CD14-positive monocyte (primary cell): ENCODE data around the gene RNF41. TPM values are rescaled to one million over a fixed set of nuclear protein-coding genes. Genes with fewer than 3 reads are reported as not detected.

Experiments
- DNase-seq, 3 donors: peaks; one replicate each; pipeline ENCODE4 v3.0.0-alpha.2; 2011 to 2022
- H2AFZ ChIP-seq: 2 replicates; pipeline ENCODE4 v1.6.0; 2012; ENCODE audit warnings: mild to moderate bottlenecking, low read depth, low read length, inconsistent platforms; ENCODE audit not compliant: insufficient read depth, poor library complexity, severe bottlenecking
- H3K27ac ChIP-seq, 2 donors: 1 replicate in 1 of 2; 2 replicates in 1 of 2; pipeline ENCODE4 v1.5.1; 2012 to 2013; ENCODE audit warnings: low read length in 2 of 2, control low read depth in 1 of 2, inconsistent platforms in 1 of 2, low read depth in 1 of 2, mild to moderate bottlenecking in 1 of 2
- H3K27me3 ChIP-seq, 2 donors: one replicate each; pipeline versions ENCODE4 v1.6.0 to v1.6.1; 2011 to 2013; ENCODE audit warnings: low read length in 2 of 2; ENCODE audit not compliant: control insufficient read depth in 2 of 2, insufficient read depth in 2 of 2
- H3K36me3 ChIP-seq, 2 donors: replicated peaks in 1 of 2; 1 replicate in 1 of 2; 2 replicates in 1 of 2; pipeline versions ENCODE4 v1.5.1 to v1.6.1; 2012 to 2013; ENCODE audit warnings: low read length in 2 of 2, control low read depth in 1 of 2, inconsistent platforms in 1 of 2, mild to moderate bottlenecking in 1 of 2; ENCODE audit not compliant: insufficient read depth in 2 of 2, control insufficient read depth in 1 of 2
- H3K4me1 ChIP-seq, 2 donors: 1 replicate in 1 of 2; 2 replicates in 1 of 2; pipeline versions ENCODE4 v1.5.1 to v1.6.1; 2012 to 2013; ENCODE audit warnings: low read length in 2 of 2, control low read depth in 1 of 2, inconsistent platforms in 1 of 2, mild to moderate bottlenecking in 1 of 2, moderate library complexity in 1 of 2; ENCODE audit not compliant: insufficient read depth in 2 of 2, control insufficient read depth in 1 of 2
- H3K4me2 ChIP-seq: replicated peaks from 2 replicates; pipeline ENCODE3; 2012; ENCODE audit warnings: low read length, moderate library complexity, mild to moderate bottlenecking; ENCODE audit not compliant: poor library complexity, severe bottlenecking; ENCODE audit errors: extremely low read depth
- H3K4me3 ChIP-seq, 3 experiments: fragments of 200-600 bp in 1 of 3; sonication (generic) in 1 of 3; replicated peaks in 1 of 3; 1 replicate in 2 of 3; 2 replicates in 1 of 3; pipeline ENCODE4 v1.5.1; 2011 to 2013; ENCODE audit warnings: low read length in 3 of 3, mild to moderate bottlenecking in 3 of 3, control low read depth in 2 of 3, low read depth in 2 of 3, inconsistent platforms in 1 of 3, moderate library complexity in 1 of 3
- H3K79me2 ChIP-seq: 2 replicates; pipeline ENCODE4 v1.6.0; 2012; ENCODE audit warnings: mild to moderate bottlenecking, control low read depth, inconsistent platforms, low read length, moderate library complexity; ENCODE audit not compliant: insufficient read depth
- H3K9ac ChIP-seq: 2 replicates; pipeline ENCODE4 v1.6.0; 2017; ENCODE audit warnings: low read length, mild to moderate bottlenecking; ENCODE audit not compliant: insufficient read depth, poor library complexity, severe bottlenecking
- H3K9me3 ChIP-seq, 2 donors: replicated peaks in 1 of 2; 1 replicate in 1 of 2; 2 replicates in 1 of 2; pipeline versions ENCODE4 v1.5.1 to v1.6.1; 2012 to 2013; ENCODE audit warnings: low read length in 2 of 2, control low read depth in 1 of 2; ENCODE audit not compliant: control insufficient read depth in 1 of 2, insufficient read depth in 1 of 2
- H4K20me1 ChIP-seq: 2 replicates; pipeline ENCODE4 v1.6.0; 2012; ENCODE audit warnings: mild to moderate bottlenecking, low read length, control low read depth, moderate library complexity; ENCODE audit not compliant: insufficient read depth
- H3K27ac Mint-ChIP-seq, 7 donors: one replicate each; pipeline ENCODE4 v1.8.0; 2020; ENCODE audit warnings: mild to moderate bottlenecking in 7 of 7, mixed read lengths in 7 of 7, moderate library complexity in 6 of 7, inconsistent platforms in 2 of 7
- H3K27me3 Mint-ChIP-seq, 3 donors: one replicate each; pipeline ENCODE4 v1.8.0; 2021 to 2022; ENCODE audit warnings: low read depth in 3 of 3, mild to moderate bottlenecking in 3 of 3, mixed read lengths in 3 of 3, moderate library complexity in 3 of 3, inconsistent platforms in 1 of 3
- H3K36me3 Mint-ChIP-seq, 2 donors: one replicate each; pipeline ENCODE4 v1.8.0; 2020; ENCODE audit warnings: mixed read lengths in 2 of 2, inconsistent platforms in 1 of 2, mild to moderate bottlenecking in 1 of 2
- H3K4me1 Mint-ChIP-seq: one replicate; pipeline ENCODE4 v1.8.0; 2020; ENCODE audit warnings: mild to moderate bottlenecking, mixed read lengths
- H3K4me3 Mint-ChIP-seq, 2 donors: one replicate each; pipeline ENCODE4 v1.8.0; 2020; ENCODE audit warnings: mild to moderate bottlenecking in 2 of 2, mixed read lengths in 2 of 2, moderate library complexity in 1 of 2
- H3K9me3 Mint-ChIP-seq, 7 donors: one replicate each; pipeline ENCODE4 v1.8.0; 2020 to 2022; ENCODE audit warnings: mixed read lengths in 7 of 7, mild to moderate bottlenecking in 6 of 7, moderate library complexity in 6 of 7, inconsistent platforms in 2 of 7
- WGBS: methylation state at CpG from one replicate; pipeline ENCODE4 v1.1.5; 2013; ENCODE audit warnings: missing lambda C conversion rate; ENCODE audit not compliant: insufficient coverage; 5-methylcytosine and 5-hydroxymethylcytosine counted together
- intact Hi-C, 2 donors: fragments of 100-400 bp; cut with micrococcal nuclease; formaldehyde crosslinking; loops; one replicate each; pipeline versions ENCODE4 v1.15.0 to v1.15.1; 2023
- polyA plus RNA-seq, 3 donors: library from polyadenylated mRNA; depleted of rRNA in 1 of 3; unstranded in 2 of 3; stranded (reverse) in 1 of 3; fragments of 300-500 nt in 2 of 3; fragments of >200 nt in 1 of 3; fragmentation: Illumina TruSeq in 2 of 3; gene quantifications; 1 replicate in 2 of 3; 2 replicates in 1 of 3; pipeline ENCODE4 v1.2.3, GENCODE V29; 2012 to 2021
- TF ChIP-seq, protein P1 (sequence below): fragments of 200-600 bp; IDR thresholded peaks from one replicate; pipeline ENCODE4 v1.8.0; 2022; ENCODE audit warnings: antibody characterized with exemption, mild to moderate bottlenecking

The RNF41 gene
- polyA plus RNA-seq, 3 donors = 35.8 to 82.0 (median 45.7) TPM

DNA sequence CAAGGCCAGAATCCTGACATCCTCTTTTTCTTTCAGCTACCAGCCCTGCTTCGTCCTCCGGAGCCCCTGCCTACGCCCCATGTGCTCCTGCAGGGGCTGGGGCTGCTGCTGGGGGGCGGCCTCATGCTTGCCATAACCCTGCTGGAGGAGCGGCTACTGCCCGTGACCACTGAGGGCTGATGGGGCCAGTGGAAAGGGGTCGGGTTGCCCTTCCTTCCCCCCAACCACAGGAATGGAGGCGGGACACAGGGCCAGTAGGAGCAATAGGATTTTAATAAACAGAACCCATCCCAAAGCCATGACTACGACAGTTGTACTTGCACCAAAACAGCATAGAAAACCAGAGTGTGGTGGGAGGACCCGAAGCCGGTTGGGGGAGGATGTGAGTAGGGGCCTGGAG, 15.8 kb upstream of the RNF41 start:
- Mint-ChIP-seq H3K27ac (no peak overlapping the region), H3K36me3 (peaks cover 38 to 47% of the 10 kb centered on the region in 2 donors), H3K4me3 (no peak overlapping the region), H3K27me3 (no peaks in the 10 kb centered on the region), H3K4me1 (no peaks in the 10 kb centered on the region), H3K9me3 (no peaks in the 10 kb centered on the region)
- no peak for DNase-seq
- TF ChIP-seq, protein P1, sequence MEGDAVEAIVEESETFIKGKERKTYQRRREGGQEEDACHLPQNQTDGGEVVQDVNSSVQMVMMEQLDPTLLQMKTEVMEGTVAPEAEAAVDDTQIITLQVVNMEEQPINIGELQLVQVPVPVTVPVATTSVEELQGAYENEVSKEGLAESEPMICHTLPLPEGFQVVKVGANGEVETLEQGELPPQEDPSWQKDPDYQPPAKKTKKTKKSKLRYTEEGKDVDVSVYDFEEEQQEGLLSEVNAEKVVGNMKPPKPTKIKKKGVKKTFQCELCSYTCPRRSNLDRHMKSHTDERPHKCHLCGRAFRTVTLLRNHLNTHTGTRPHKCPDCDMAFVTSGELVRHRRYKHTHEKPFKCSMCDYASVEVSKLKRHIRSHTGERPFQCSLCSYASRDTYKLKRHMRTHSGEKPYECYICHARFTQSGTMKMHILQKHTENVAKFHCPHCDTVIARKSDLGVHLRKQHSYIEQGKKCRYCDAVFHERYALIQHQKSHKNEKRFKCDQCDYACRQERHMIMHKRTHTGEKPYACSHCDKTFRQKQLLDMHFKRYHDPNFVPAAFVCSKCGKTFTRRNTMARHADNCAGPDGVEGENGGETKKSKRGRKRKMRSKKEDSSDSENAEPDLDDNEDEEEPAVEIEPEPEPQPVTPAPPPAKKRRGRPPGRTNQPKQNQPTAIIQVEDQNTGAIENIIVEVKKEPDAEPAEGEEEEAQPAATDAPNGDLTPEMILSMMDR = no peak
- no peak overlapping the region for H3K4me3 ChIP-seq
- WGBS = 100% methylated on average over 3 of the region's 11 CpGs
- no peak overlapping the region for H2AFZ ChIP-seq
- no peaks in the 10 kb centered on the region for H3K4me1 ChIP-seq
- H3K27ac ChIP-seq = no peak overlapping the region
- no peaks in the 10 kb centered on the region for H4K20me1 ChIP-seq
- H3K9ac ChIP-seq = no peak overlapping the region
- no peak overlapping the region for H3K4me2 ChIP-seq
- no peaks in the 10 kb centered on the region for H3K27me3 ChIP-seq
- no peaks in the 10 kb centered on the region for H3K9me3 ChIP-seq
- peaks cover 22 to 43% of the 10 kb centered on the region in 2 donors for H3K36me3 ChIP-seq
- intact Hi-C loops = no loop called here
- H3K79me2 ChIP-seq = no peaks in the 10 kb centered on the region

DNA sequence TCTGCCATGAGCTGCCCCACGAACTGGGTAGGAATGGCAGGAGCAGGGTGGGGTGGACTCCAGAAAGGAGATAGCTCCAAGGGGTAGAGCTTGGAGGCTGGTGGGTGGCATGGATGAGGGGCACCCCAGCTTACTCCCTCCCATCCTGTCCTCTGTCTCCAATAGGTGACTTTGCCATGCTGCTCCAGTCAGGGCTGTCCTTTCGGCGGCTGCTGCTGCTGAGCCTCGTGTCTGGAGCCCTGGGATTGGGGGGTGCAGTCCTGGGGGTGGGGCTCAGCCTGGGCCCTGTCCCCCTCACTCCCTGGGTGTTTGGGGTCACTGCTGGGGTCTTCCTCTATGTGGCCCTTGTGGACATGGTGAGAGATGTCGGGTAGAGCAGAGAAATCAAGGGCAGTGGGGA, 15.3 kb upstream of the RNF41 start:
- Mint-ChIP-seq H3K9me3 (no peaks in the 10 kb centered on the region), H3K36me3 (peaks cover 32 to 41% of the 10 kb centered on the region in 2 donors), H3K4me3 (no peak overlapping the region), H3K27me3 (peaks cover 0 to 2% (median 0%) of the 10 kb centered on the region in 3 donors), H3K4me1 (no peaks in the 10 kb centered on the region), H3K27ac (no peak overlapping the region)
- WGBS = no CpG with 5 or more reads among the region's 5 CpGs
- Histone ChIP-seq H3K79me2 (no peaks in the 10 kb centered on the region), H2AFZ (no peak overlapping the region), H3K27me3 (no peaks in the 10 kb centered on the region), H3K4me2 (no peak overlapping the region), H4K20me1 (no peaks in the 10 kb centered on the region), H3K9me3 (no peaks in the 10 kb centered on the region), H3K36me3 (peaks cover 17 to 37% of the 10 kb centered on the region in 2 donors), H3K4me1 (no peaks in the 10 kb centered on the region), H3K9ac (no peak overlapping the region), H3K27ac (no peak overlapping the region), H3K4me3 (no peak overlapping the region)
- intact Hi-C loops = no loop called here
- no peak for DNase-seq
- TF ChIP-seq, protein P1 = no peak
